Activated CD4-positive, alpha-beta T cell treated with anti-CD3 and anti-CD28 coated beads, Interleukin-2, amount 10 ng/mL, durations not matched to agents 7 days and 5 days (primary cell): ENCODE data around the gene ALOX5AP. TPM values are rescaled to one million over a fixed set of nuclear protein-coding genes. Genes with fewer than 3 reads are reported as not detected.

Experiments
- CTCF ChIA-PET: fragments of 350-600 bp; sonication (Branson Sonifier 250); formaldehyde crosslinking; loops from one replicate; lab custom pipeline; 2021; ENCODE audit warnings: antibody characterized with exemption; lab: Charles Lee
- POLR2A ChIA-PET: fragments of 350-600 bp; sonication (Branson Sonifier 250); formaldehyde crosslinking; loops from one replicate; lab custom pipeline; 2021; ENCODE audit warnings: antibody characterized with exemption; lab: Charles Lee
- DNase-seq: peaks from one replicate; pipeline ENCODE4 v3.0.0-alpha.2; 2020
- H3K27ac Mint-ChIP-seq: one replicate; pipeline ENCODE4 v1.8.0; 2021; ENCODE audit warnings: mild to moderate bottlenecking, moderate library complexity, mixed read lengths
- H3K27me3 Mint-ChIP-seq: one replicate; pipeline ENCODE4 v1.8.0; 2021; ENCODE audit warnings: mixed read lengths
- H3K36me3 Mint-ChIP-seq: one replicate; pipeline ENCODE4 v1.8.0; 2021; ENCODE audit warnings: low read depth, mixed read lengths
- H3K4me1 Mint-ChIP-seq: one replicate; pipeline ENCODE4 v1.8.0; 2021; ENCODE audit warnings: mixed read lengths
- H3K4me3 Mint-ChIP-seq: one replicate; pipeline ENCODE4 v1.8.0; 2021; ENCODE audit warnings: mild to moderate bottlenecking, moderate library complexity, mixed read lengths
- H3K9me3 Mint-ChIP-seq: one replicate; pipeline ENCODE4 v1.8.0; 2021; ENCODE audit warnings: mixed read lengths
- total RNA-seq, 2 experiments: library from RNA; stranded (reverse); gene quantifications; one replicate each; pipeline ENCODE4 v1.2.3, GENCODE V29; 2021

The ALOX5AP gene
- total RNA-seq, 2 experiments from 2014 or later, result 66.4 to 88.7 TPM

GRCh38 chr13:30755678-30756077, 20.3 kb downstream of the ALOX5AP start:
- no peak overlapping the region for H3K27ac Mint-ChIP-seq
- POLR2A ChIA-PET, result no interaction called here
- no peak for DNase-seq
- CTCF ChIA-PET, result interaction anchor here (1.3 to 3.5 kb wide), 3 partner anchors 12 to 51 kb away, joined by 3 to 16 read pairs (median 5); no protein-coding TSS in a partner anchor
- H3K4me1 Mint-ChIP-seq, result peaks cover 28% of the 10 kb centered on the region
- no peak overlapping the region for H3K4me3 Mint-ChIP-seq
- H3K9me3 Mint-ChIP-seq, result peaks cover under 1% of the 10 kb centered on the region
- H3K36me3 Mint-ChIP-seq, result peaks cover 48% of the 10 kb centered on the region
- no peaks in the 10 kb centered on the region for H3K27me3 Mint-ChIP-seq

GRCh38 chr13:30757026-30757742, 21.8 kb downstream of the ALOX5AP start:
- H3K36me3 Mint-ChIP-seq, result peaks cover 34% of the 10 kb centered on the region
- POLR2A ChIA-PET, result no interaction called here
- no peak overlapping the region for H3K27ac Mint-ChIP-seq
- CTCF ChIA-PET, result no interaction called here
- no peaks in the 10 kb centered on the region for H3K9me3 Mint-ChIP-seq
- no peak overlapping the region for H3K4me3 Mint-ChIP-seq
- no peak for DNase-seq
- peaks cover 13% of the 10 kb centered on the region for H3K4me1 Mint-ChIP-seq
- H3K27me3 Mint-ChIP-seq, result no peaks in the 10 kb centered on the region

DNA sequence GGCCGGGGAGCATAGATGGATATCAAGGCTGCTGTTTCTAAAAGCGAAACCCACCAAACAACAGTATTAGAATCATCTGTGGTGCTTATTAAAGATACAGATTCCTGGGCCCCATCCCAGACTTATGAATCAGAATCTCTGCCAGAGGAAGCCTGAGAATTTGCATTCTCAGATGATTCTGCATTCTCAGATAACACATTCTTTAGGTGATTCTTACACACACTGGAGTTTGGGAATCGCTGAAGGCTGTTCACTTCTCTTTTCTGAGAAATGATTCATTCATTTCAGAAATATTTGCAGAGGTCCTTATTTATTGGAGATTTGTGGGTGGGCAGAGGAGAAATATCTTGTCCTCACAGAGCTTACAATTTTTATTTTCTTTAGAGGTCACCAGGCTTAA, 24.4 kb downstream of the ALOX5AP start:
- Mint-ChIP-seq H3K27ac (no peak overlapping the region), H3K4me1 (peaks cover 8% of the 10 kb centered on the region), H3K9me3 (no peaks in the 10 kb centered on the region), H3K4me3 (no peak overlapping the region), H3K36me3 (peaks cover 39% of the 10 kb centered on the region), H3K27me3 (no peaks in the 10 kb centered on the region)
- POLR2A ChIA-PET, result no interaction called here
- CTCF ChIA-PET, result interaction anchor here (0.7 to 1.1 kb wide), 2 partner anchors 24 to 59 kb away, joined by 3 read pairs; partner anchors contain the start of gene ALOX5AP
- DNase-seq, result no peak

- H3K27me3 Mint-ChIP-seq, result no peaks in the 10 kb centered on the region
- H3K36me3 Mint-ChIP-seq, result peaks cover 48% of the 10 kb centered on the region
- DNase-seq, result no peak
- no peak overlapping the region for H3K4me3 Mint-ChIP-seq
- ChIA-PET CTCF (interaction anchor here (2.5 to 3.4 kb wide), 2 partner anchors 9 to 11 kb away, joined by 10 to 11 read pairs; no protein-coding TSS in a partner anchor), POLR2A (no interaction called here)
- H3K4me1 Mint-ChIP-seq, result peaks cover 22% of the 10 kb centered on the region
- no peaks in the 10 kb centered on the region for H3K9me3 Mint-ChIP-seq
- H3K27ac Mint-ChIP-seq, result no peak overlapping the region
These were observed 27.3 kb downstream of the ALOX5AP start for GRCh38 chr13:30762643-30763042.

DNA sequence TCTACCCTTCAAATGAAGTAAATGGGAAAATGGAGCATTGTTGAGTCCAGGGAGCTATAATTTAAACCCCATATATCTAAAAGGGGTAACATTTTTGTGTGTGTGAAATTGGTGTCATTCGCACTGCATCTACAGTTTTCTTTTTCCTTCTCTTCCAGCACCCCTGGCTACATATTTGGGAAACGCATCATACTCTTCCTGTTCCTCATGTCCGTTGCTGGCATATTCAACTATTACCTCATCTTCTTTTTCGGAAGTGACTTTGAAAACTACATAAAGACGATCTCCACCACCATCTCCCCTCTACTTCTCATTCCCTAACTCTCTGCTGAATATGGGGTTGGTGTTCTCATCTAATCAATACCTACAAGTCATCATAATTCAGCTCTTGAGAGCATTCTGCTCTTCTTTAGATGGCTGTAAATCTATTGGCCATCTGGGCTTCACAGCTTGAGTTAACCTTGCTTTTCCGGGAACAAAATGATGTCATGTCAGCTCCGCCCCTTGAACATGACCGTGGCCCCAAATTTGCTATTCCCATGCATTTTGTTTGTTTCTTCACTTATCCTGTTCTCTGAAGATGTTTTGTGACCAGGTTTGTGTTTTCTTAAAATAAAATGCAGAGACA, 28.6 kb downstream of the ALOX5AP start:
- ChIA-PET POLR2A (interaction anchor here (0.6 kb wide), 1 partner anchor 9 kb away, joined by 3 read pairs; no protein-coding TSS in a partner anchor), CTCF (interaction anchor here (1.2 to 3.4 kb wide), 3 partner anchors 10 to 12 kb away, joined by 3 to 11 read pairs (median 10); no protein-coding TSS in a partner anchor)
- no peak overlapping the region for H3K4me3 Mint-ChIP-seq
- H3K4me1 Mint-ChIP-seq, result peaks cover 25% of the 10 kb centered on the region
- no peaks in the 10 kb centered on the region for H3K9me3 Mint-ChIP-seq
- H3K27ac Mint-ChIP-seq, result no peak overlapping the region
- peaks cover 46% of the 10 kb centered on the region for H3K36me3 Mint-ChIP-seq
- no peaks in the 10 kb centered on the region for H3K27me3 Mint-ChIP-seq
- DNase-seq, result no peak

- POLR2A ChIA-PET, result no interaction called here
- H3K27me3 Mint-ChIP-seq, result no peaks in the 10 kb centered on the region
- H3K9me3 Mint-ChIP-seq, result no peaks in the 10 kb centered on the region
- CTCF ChIA-PET, result interaction anchor here (0.8 to 1.9 kb wide), 6 partner anchors 12 to 189 kb away, joined by 3 to 7 read pairs (median 6); no protein-coding TSS in a partner anchor
- DNase-seq, result no peak
- peaks cover 37% of the 10 kb centered on the region for H3K36me3 Mint-ChIP-seq
- peaks cover 25% of the 10 kb centered on the region for H3K4me1 Mint-ChIP-seq
- no peak overlapping the region for H3K4me3 Mint-ChIP-seq
- H3K27ac Mint-ChIP-seq, result no peak overlapping the region
These were observed 30.9 kb downstream of the ALOX5AP start for GRCh38 chr13:30766231-30766630.

DNA sequence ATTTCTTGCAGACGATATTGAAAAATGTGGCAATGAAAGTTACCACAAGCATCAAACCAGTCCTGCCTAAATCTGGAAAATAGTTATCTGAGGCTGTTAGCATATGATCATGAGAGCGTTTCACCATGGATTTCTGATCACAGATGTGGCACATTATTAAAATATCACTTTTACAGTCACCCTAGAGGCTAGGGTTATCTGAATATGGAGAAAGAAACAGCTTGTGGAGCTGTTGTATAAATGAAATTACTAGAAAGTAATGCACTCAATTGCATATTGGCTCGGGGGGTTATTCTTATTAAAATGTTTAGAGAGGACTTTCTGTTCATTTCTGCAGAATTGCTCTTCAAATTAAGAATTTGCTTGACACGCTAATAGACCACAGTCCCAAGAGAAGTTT, 35.6 kb downstream of the ALOX5AP start:
- Mint-ChIP-seq H3K4me3 (no peak overlapping the region), H3K4me1 (peaks cover 43% of the 10 kb centered on the region), H3K36me3 (peaks cover 22% of the 10 kb centered on the region), H3K27me3 (no peaks in the 10 kb centered on the region), H3K9me3 (peaks cover 7% of the 10 kb centered on the region), H3K27ac (no peak overlapping the region)
- ChIA-PET POLR2A (no interaction called here), CTCF (interaction anchor here (1.1 to 1.4 kb wide), 2 partner anchors 19 to 25 kb away, joined by 3 to 4 read pairs; no protein-coding TSS in a partner anchor)
- no peak for DNase-seq

DNA sequence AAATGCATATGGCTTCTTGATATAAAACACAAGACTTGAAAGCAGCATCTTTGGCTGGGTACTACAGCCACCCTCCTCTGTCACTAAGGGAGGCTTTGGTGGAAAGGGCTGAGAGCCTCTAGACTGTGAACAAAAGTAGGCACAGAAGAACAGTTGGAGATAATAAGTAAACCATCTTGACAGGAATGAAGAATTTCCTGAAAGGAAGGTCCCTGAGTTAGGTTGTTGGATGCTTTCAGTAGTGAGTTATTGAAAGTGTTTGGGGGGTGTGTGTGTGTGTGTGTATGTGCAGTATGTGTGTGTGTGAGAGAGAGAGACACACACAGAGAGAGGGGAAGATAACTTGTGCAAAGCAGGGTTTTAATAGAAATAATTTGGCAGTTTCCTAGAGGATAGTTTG, 38.2 kb downstream of the ALOX5AP start:
- H3K9me3 Mint-ChIP-seq, result peaks cover 7% of the 10 kb centered on the region
- H3K27ac Mint-ChIP-seq, result peak overlapping the region; percentile 89
- H3K4me3 Mint-ChIP-seq, result no peak overlapping the region
- DNase-seq, result no peak
- ChIA-PET CTCF (interaction anchor here (2.7 kb wide), 1 partner anchor 11 kb away, joined by 10 read pairs; no protein-coding TSS in a partner anchor), POLR2A (no interaction called here)
- peaks cover 27% of the 10 kb centered on the region for H3K4me1 Mint-ChIP-seq
- H3K27me3 Mint-ChIP-seq, result peaks cover 9% of the 10 kb centered on the region
- H3K36me3 Mint-ChIP-seq, result peaks cover 18% of the 10 kb centered on the region

GRCh38 chr13:30774214-30774730, 38.9 kb downstream of the ALOX5AP start:
- ChIA-PET CTCF (interaction anchor here (1.6 to 2.7 kb wide), 2 partner anchors 12 to 22 kb away, joined by 6 to 10 read pairs; no protein-coding TSS in a partner anchor), POLR2A (no interaction called here)
- H3K36me3 Mint-ChIP-seq, result peaks cover 18% of the 10 kb centered on the region
- H3K9me3 Mint-ChIP-seq, result peaks cover 7% of the 10 kb centered on the region
- H3K4me1 Mint-ChIP-seq, result peaks cover 27% of the 10 kb centered on the region
- DNase-seq, result peak; percentile 41
- H3K27ac Mint-ChIP-seq, result peak overlapping the region; percentile 89
- H3K4me3 Mint-ChIP-seq, result peak overlapping the region; percentile 9
- peaks cover 12% of the 10 kb centered on the region for H3K27me3 Mint-ChIP-seq

DNA sequence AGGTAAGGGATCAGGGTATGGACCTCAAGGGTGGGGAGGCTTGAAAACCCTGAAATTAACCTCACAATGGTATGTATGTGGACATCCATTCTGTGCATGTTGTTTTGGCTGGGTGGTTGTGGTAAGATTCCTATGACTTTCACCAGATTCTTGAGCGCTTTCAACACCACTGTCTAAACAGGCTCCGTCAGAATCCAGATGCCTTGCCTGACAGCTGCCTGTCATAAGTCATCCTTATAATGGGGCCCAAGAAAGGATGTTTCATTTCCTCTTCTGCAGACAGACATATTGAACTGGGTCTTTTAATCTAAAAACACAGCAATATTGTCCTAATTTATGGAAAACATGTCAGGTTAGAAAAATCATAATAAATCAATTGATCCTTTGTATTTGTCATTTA, 41.3 kb downstream of the ALOX5AP start:
- ChIA-PET CTCF (interaction anchor here (1.3 kb wide), 1 partner anchor 13 kb away, joined by 3 read pairs; no protein-coding TSS in a partner anchor), POLR2A (no interaction called here)
- no peak overlapping the region for H3K27ac Mint-ChIP-seq
- no peak overlapping the region for H3K4me3 Mint-ChIP-seq
- H3K9me3 Mint-ChIP-seq, result peaks cover 11% of the 10 kb centered on the region
- peaks cover 21% of the 10 kb centered on the region for H3K27me3 Mint-ChIP-seq
- H3K4me1 Mint-ChIP-seq, result peaks cover 27% of the 10 kb centered on the region
- no peak for DNase-seq
- H3K36me3 Mint-ChIP-seq, result peaks cover 13% of the 10 kb centered on the region

- ChIA-PET POLR2A (no interaction called here), CTCF (interaction anchor here (0.8 to 2.8 kb wide), 3 partner anchors 9 to 35 kb away, joined by 3 to 9 read pairs (median 3); no protein-coding TSS in a partner anchor)
- Mint-ChIP-seq H3K4me3 (no peak overlapping the region), H3K27ac (no peak overlapping the region), H3K27me3 (peaks cover 21% of the 10 kb centered on the region), H3K9me3 (peaks cover 8% of the 10 kb centered on the region), H3K36me3 (peaks cover 6% of the 10 kb centered on the region), H3K4me1 (peaks cover 13% of the 10 kb centered on the region)
- DNase-seq, result no peak
These were observed 43.7 kb downstream of the ALOX5AP start for GRCh38 chr13:30779016-30779415.

- ChIA-PET CTCF (interaction anchor here (0.6 to 2.8 kb wide), 3 partner anchors 9 to 197 kb away, joined by 3 to 9 read pairs (median 5); no protein-coding TSS in a partner anchor), POLR2A (no interaction called here)
- no peak overlapping the region for H3K4me3 Mint-ChIP-seq
- H3K4me1 Mint-ChIP-seq, result peaks cover 7% of the 10 kb centered on the region
- H3K27ac Mint-ChIP-seq, result no peak overlapping the region
- DNase-seq, result no peak
- peaks cover 5% of the 10 kb centered on the region for H3K36me3 Mint-ChIP-seq
- H3K9me3 Mint-ChIP-seq, result peaks cover 8% of the 10 kb centered on the region
- H3K27me3 Mint-ChIP-seq, result peaks cover 21% of the 10 kb centered on the region
These were observed 44.3 kb downstream of the ALOX5AP start for GRCh38 chr13:30779608-30780007.
